ENCODE measurements around the gene NDRG4. TPM values are rescaled to one million over a fixed set of nuclear protein-coding genes. Genes with fewer than 3 reads are reported as not detected.

NDRG4 gene
- total and polyA plus RNA-seq, 2 donors (not counting 3 experiments of a cell fraction or from before 2014, with no cell fraction given), result 35.8 to 74.3 TPM

GRCh38 chr16:58510776-58511628 is 11.1 kb downstream of the NDRG4 start:
- H3K4me3 ChIP-seq (replicated peaks in 1 of 3; ENCODE audit: insufficient read depth in 1 of 3, low read depth in 1 of 3, low read length in 3 of 3), result no peak overlapping the region
- POLR2A ChIA-PET, result no interaction called here
- H3K4me1 ChIP-seq (ENCODE audit: control insufficient read depth, extremely low read depth, insufficient read depth, low read length), result peaks cover 6% of the 10 kb centered on the region
- dilution Hi-C loops (cut with MboI; ENCODE audit: extremely low pct_ligation_motif_present, low sequenced_read_pairs), result no loop called here
- H3K27me3 ChIP-seq (ENCODE audit: control insufficient read depth in 2 of 2, insufficient read depth in 2 of 2, low read length in 2 of 2), result no peaks in the 10 kb centered on the region
- H4K20me1 ChIP-seq (replicated peaks; ENCODE audit: control insufficient read depth, extremely low read depth, insufficient read depth, low read length), result no peaks in the 10 kb centered on the region
- H3K79me2 ChIP-seq (ENCODE audit: control insufficient read depth, insufficient read depth, low read length), result no peaks in the 10 kb centered on the region
- H3K9me1 ChIP-seq (replicated peaks; ENCODE audit: control insufficient read depth, extremely low read depth, insufficient read depth, low read length), result no peaks in the 10 kb centered on the region
- H3K27ac ChIP-seq (ENCODE audit: insufficient read depth, low read depth, low read length), result no peak overlapping the region
- intact Hi-C loops (cut with micrococcal nuclease), result no loop called here
- CTCF ChIA-PET, result interaction anchor here (0.8 to 6.8 kb wide), 6 partner anchors 11 to 245 kb away, joined by 3 to 73 read pairs (median 12); partner anchors contain the start of gene NDRG4
- no peaks in the 10 kb centered on the region for H3K9me3 ChIP-seq (replicated peaks; ENCODE audit: control insufficient read depth, insufficient read depth, low read length)
- no peak overlapping the region for H3K9ac ChIP-seq (replicated peaks; ENCODE audit: extremely low read depth, insufficient read depth, low read length)
- BruUV-seq (replicated peaks), result no TSS peak
- peaks cover 0 to 30% of the 10 kb centered on the region in 2 experiments for H3K36me3 ChIP-seq (ENCODE audit: control insufficient read depth in 2 of 2, extremely low read depth in 1 of 2, insufficient read depth in 2 of 2, low read length in 2 of 2)
- TF ChIP-seq JUN (IDR thresholded peaks at IDR 0.05; ENCODE audit: borderline replicate concordance, insufficient read depth, insufficient read length, low read depth) (no peak), EZH2 (IDR thresholded peaks at IDR 0.05; ENCODE audit: borderline replicate concordance, low read depth, low read length, severe bottlenecking) (no peak), GATA2 (IDR thresholded peaks at IDR 0.05; ENCODE audit: insufficient read depth, insufficient read length, low read depth, low read length) (no peak), MYC (IDR thresholded peaks at IDR 0.05; ENCODE audit: low read depth, low read length) (no peak), MAX (IDR thresholded peaks at IDR 0.05; ENCODE audit: insufficient read depth, insufficient read length) (no peak), CTCF (IDR thresholded peaks at IDR 0.05; ENCODE audit: extremely low read depth in 1 of 2, insufficient read depth in 1 of 2, low read depth in 1 of 2, low read length in 2 of 2) (no peak), POLR2AphosphoS5 (IDR thresholded peaks at IDR 0.05; ENCODE audit: insufficient read depth, low read depth, low read length) (no peak), POLR2A (IDR thresholded peaks at IDR 0.05; ENCODE audit: low read depth, low read length) (no peak), FOS (IDR thresholded peaks at IDR 0.05; ENCODE audit: borderline replicate concordance, insufficient read depth, low read length) (no peak)
- FAIRE-seq, result no peak
- DNase-seq (ENCODE audit: low read depth, low spot score), result no peak
- H2AFZ ChIP-seq (ENCODE audit: low read depth, low read length), result no peak overlapping the region
- H3K4me2 ChIP-seq (ENCODE audit: insufficient read depth, low read length), result no peak overlapping the region

Data from endothelial cell of umbilical vein (primary cell).